Hematopoietic multipotent progenitor cell (in vitro differentiated cells): Measurements from ENCODE around the gene BUB1B. TPM values are rescaled to one million over a fixed set of nuclear protein-coding genes. Genes with fewer than 3 reads are reported as not detected.

Experiments used
- DNase-seq, 3 donors: peaks; one replicate each; pipeline ENCODE4 v3.0.0-alpha.2; 2011 to 2015; ENCODE audit warnings: low read depth in 2 of 3, low spot score in 2 of 3
- total RNA-seq: library from RNA; depleted of rRNA; stranded (reverse); fragments of >200 nt; gene quantifications from one replicate; pipeline ENCODE4 v1.2.3, GENCODE V29; 2012

BUB1B gene
- total RNA-seq, 1 donor: 3.0 TPM

DNA sequence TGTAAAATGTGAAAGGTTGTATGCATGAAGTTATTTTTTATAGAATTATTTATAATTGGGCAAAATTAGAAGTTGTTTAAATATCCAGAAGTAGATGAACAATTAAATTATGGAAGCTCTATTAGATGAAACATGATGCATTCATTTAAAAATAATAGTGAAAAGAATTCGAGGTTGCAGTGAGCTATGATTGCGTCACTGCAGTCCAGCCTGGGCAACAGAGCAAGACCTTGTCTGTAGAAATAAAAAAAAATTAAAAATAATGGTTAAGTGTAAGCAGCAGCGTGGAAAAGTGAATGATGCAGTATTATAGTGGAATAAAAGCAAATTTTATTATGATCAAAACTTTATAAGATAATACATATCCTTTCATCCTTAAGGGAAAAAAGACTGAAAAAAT is 14.3 kb downstream of the BUB1B start:
- DNase-seq: no peak

DNA sequence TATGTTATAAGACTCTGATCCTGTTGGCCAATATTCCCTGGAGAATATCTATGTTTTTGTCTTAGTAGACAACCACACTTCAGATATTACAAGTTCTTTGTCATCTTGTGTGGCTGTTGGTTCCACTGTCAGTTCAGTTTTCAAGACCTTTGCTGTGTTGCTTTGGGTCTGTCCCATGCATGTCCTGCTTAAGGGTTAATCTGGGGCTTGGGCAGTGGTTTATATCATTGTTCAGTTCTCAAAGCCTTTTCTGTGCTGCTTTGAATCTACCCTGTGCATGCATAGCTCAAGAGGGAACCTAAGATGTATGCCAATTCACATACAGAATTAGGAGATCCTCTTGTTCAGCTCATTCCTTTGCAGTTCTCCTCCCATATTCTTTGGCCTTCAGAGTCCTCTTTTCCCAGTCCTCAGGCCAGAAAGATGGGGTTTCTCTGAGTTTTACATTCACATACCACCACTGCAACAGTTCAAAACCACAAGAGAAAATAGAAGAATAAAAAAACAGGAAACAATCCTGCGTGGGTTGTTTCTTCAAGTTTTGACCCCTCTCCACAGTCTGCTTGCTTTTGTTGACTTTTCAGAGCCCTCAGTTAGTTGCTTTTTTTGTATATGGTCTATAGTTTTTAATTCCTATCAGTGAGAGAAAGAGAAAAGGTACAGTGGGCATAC is 21.6 kb downstream of the BUB1B start:
- no peak for DNase-seq

DNA sequence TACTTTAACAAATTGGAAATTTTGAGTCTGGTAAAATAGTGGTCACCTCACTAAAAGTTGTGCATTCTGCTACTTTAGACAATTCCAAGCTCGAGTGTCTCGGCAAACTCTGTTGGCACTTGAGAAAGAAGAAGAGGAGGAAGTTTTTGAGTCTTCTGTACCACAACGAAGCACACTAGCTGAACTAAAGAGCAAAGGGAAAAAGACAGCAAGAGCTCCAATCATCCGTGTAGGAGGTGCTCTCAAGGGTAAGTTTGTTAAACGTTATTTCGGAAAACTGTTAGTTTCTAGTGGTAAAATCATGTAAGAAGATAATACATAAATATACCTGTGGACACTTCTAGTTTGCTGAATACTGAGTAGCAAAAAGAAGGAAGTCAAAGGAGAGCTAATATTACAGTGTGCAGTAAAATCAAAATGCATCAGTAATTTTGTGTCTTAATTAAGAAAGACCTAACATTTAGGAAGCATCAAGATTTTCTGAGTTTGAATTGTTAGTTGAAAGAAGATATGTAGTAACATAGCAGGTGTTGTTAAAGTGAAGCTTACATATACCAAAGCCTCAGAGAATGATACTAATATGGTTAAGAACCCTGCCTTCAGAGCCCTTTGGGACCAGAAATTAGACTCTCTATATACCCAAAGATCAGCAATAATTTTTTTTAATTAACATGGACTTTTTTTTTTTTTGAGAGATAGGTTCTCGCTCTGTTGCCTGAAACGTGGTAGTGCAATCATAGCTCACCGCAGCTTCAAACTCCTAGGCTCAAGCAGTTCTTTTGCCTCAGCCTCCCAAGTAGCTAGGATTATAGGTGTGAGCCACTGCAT is 23.0 kb downstream of the BUB1B start:
- DNase-seq: peak in 1 of 3 donors; percentile 12

DNA sequence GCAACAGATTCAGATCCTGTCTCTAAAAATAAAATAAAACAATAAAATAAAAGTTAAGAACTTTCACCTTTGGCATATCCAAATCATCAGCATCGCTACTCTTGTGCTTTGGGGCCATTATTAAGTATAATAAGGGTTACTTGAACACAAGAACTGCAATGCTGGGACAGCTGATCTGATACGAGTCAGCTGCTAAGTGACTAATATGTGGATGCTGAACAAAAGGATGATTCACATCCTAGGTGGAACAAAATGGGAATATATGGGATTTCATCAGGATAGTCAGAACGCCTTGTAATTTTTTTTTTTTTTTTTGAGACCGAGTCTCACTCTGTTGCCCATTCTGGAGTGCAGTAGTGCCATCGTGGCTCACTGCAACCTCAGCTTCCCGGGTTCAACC is 29.7 kb downstream of the BUB1B start:
- DNase-seq: no peak

- DNase-seq: no peak
These were observed 32.1 kb downstream of the BUB1B start for GRCh38 chr15:40192942-40193341.

DNA sequence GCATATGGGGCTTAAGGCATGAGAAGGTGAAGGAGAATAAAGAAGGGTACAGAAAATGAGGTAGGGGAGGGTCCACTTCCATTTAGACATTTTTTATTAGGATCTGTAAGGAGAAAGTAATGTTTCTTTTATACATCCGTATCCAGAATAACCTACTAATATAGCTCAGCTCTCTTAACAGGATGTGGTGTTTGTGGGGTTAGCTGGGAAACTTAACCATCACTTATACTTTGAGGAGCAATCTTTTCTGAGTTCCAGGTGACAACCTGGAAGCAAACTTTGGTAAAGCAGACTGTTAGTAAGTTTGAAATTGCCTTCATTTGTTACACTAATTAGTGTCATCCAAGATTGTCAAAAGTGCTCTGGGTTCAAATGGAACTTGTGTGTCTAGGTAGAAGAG is 36.6 kb downstream of the BUB1B start:
- DNase-seq: no peak

GRCh38 chr15:40198355-40199085 is 37.7 kb downstream of the BUB1B start:
- DNase-seq: peak in 1 of 3 donors; percentile 45

DNA sequence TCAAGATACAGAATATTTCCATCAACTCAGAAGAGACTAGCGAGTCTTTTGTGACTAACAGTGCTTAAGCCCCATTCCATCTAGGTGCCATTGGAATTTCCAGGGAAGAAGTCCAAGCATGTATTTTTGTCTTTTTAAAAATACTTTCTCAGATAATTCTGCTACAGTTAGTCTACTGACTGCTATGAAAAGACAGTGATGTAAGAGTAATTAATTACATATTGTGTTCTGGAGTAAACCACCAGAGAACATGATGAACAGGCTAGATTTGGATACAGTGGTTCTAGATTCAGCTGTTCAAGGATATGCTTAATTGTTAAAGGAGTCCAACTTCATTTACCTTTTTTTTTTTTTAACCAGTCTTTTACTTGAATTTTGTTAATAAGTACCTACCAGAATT is 43.2 kb downstream of the BUB1B start:
- no peak for DNase-seq

DNA sequence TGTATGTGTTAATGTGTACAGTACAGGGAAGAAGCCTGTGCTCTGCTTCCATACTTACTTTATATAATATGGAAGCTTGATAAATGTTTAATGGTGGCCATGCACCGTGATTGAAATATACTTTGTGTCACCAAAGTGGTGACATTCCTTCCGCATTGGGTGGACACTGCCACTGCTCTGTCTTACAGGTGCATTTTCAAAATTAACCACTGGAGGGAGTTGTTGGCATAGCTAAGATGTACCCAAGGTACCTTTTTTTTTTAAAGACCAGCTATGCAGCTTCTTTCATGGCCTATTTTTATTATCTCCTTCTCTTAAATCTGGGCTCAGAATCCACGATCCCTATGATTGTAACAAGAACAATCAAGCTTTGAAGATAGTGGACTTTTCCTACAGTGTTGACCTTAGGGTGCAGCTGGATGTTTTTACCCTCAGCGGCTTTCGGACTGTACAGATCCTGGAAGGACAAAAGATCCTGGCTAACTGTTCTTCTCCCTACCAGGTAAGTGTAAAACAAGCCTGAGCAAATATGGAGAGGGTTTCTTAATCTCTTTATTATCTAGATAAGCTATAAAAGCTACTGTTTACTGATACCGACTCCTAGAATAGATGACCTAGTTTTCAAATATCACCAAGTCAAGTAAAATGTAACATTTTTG is 56.4 kb downstream of the BUB1B start:
- peak; percentile 35 to 90 (median 81) for DNase-seq

DNA sequence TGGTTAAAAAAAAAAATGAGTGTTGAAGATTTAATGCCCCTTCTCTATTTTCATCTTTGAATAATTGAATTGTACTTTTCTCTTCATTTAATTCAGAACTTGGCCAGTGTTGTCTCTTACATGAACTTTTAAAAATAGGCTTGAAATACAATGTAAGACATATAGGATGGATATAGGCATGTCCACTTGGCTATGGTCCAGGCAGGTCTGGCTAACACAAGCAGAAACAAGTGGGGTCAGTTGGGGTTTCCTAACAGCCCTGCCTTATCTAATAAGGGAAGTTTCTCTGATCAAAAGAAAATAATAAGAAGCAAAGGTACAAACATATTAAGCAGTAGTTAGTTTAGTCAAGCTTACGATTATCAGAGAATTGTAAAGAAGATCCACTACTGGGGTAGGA is 58.9 kb downstream of the BUB1B start:
- no peak for DNase-seq

DNA sequence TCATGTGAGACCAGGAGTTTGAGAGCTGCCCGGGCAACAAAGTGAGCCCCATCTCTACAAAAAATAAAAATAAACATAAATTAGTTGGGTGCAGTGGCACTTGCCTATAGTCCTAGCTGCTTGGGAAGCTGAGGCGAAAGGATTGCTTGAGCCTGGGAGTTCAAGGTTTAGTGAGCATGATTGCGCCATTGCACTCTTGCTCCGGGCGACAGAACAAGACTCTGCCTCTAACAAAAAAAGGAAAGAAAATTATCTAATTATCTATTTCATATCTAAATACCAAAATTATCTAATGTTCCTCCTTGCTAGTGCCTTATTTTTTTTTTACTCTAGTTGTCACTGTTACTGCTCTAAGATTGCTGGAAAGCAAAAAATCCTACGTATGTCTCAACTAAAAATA is 61.3 kb downstream of the BUB1B start:
- DNase-seq: no peak

- no peak for DNase-seq
These were observed 65.9 kb downstream of the BUB1B start for GRCh38 chr15:40226736-40227135.

DNA sequence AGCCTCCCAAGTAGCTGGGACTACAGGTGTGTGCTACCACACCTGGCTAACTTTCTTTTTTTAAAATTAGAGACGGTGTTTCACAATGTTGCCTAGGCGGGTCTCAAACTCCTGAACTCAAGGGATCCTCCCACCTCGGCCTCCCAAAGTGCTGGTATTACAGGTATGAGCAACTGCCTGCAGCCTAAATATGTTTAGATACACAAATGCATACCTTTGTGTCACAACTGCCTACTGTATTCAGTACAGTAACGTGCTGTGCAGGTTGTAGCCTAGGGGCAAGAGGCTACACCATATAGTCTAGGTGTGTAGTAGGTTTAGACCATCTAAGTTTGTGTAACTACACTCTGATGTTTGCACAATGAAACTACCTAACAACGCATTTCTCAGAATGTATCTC is 68.4 kb downstream of the BUB1B start:
- no peak for DNase-seq

DNA sequence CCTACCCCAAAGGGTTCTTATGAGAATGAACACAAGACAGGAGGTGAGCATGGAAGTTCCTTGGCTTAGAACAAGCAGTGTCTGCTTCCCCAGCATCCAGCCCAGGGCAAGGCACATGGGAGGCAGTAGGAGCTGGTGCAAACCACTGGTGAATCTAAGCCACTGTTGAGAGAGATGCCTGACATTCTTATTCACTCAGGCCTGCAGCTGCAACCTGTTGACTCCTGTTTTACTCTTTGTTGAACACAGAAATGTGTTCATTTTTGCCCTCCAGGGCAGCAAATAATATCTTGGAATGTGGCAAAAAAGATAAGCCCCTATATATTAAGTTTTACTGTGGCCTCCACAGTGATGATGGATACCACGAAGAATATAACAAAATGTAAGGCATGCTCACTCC is 69.1 kb downstream of the BUB1B start:
- DNase-seq: no peak

DNA sequence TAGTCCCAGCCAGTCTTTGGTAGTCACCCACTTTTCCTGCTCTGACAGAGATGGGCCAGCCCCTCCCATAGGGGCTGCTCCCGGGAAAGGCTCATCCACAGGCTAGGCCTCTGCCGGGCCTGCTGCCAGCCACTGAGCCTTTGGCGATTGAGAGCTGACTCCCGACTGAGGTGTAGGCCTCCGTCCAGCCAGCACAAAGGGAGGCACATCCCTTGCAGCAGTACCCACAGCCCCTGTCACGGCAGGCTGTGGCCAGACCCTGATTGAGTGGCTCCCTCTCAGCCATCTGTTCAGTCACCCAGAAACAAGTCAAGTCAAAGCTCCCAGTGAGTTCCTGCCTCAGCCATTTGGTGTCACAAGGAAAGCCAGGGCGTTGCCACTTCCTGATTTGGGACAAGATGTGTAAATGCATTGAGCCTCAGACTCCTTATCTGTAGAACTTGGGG is 71.8 kb downstream of the BUB1B start:
- no peak for DNase-seq

DNA sequence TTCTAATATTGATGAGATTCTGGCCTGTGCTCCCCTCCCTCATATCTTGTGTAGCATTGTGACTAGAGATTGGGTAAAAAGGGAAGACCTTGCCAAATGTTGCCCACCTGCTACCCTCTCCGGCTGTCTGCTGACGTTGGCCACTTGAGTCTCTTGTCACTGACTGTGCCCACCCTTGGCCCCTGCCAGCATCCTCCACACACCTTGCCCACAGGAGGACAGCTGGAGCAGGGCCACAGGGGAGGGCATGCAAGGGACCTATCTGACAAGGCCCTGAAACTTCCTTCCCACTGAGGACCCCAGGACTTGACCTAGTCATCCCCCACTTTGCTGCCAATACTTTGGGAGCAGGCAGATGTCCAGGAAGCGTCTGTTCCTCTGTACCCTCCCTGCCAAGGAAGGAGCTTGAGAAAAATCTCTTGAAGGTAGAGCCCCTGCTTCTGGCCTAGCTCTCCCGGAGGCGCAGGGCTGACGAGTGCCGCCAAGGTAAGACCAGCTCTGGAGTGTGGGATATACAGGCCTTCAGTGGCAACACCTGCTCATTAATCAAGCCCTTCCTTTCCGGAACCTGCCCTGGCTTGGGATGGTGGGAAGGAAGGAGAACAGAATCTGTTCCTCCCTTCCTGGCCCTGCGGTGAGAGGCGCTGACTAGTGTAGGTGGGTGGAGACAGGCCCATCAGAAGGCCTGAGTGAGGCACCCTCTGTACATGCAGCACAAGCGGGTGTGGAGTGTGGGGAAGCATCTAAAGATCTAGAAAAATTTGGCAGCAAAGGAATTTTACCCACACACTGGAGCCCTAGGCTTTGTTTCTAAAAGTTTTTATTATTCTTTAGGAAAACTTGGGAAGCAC is 73.1 kb downstream of the BUB1B start:
- DNase-seq: no peak

DNA sequence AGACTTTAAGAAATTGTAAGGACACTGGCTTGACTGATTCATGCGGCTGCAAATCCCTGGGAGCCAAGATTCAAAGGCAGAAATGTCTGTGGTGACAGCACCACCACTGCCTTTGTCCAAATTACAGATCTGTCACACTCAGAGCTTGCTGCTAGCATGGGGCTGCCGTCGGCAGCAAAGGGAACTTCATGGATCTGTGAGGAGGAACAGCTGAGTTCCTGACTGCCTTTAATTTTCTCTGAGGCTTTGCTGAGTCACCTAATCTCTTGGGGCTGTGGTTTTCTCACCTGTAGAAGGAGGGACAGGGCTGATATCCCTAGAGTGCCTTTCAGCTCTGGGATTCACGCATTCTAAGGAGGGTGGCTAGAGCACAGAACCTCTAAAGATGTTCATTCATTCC is 73.9 kb downstream of the BUB1B start:
- DNase-seq: no peak

DNA sequence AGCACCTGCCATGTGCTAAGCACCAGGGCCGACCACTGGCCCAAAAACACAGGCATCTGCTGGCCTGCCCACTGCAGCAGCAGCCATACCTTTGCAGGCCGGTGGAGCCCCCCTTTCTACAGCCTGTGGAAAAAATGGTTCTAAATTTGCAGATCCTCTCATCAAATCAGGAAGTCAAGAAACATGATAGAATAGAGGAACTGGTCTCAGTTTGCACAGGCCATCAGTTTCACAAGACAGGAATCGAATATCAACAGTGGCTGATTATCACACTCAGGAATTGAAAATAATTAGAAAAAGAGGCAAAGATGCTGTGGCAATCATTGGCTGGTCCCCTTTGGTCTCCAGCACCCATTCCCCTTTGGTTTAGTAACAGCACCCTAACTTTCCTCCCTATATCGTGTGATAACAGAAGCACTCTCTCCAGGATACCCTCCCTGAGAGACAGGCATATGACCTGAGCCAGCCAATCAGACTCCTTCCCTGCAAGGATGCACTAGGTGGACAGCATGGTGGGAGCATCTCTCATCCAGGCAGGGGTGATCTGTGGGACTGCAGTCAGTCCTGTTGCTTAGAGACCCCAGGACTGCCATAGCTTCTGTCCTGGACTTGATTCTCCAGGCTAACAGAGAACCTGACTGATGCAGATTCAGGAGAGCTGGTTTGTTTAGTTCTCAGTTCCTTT is 74.5 kb downstream of the BUB1B start:
- peak in 1 of 3 donors; percentile 66 for DNase-seq
